ENCODE data around the gene ACP3. TPM values are rescaled to one million over a fixed set of nuclear protein-coding genes. Genes with fewer than 3 reads are reported as not detected.

The ACP3 gene
- total and polyA plus RNA-seq, 12 donors = 0.48 to 30.8 (median 7.4) TPM

- 81 to 91% (median 85%) methylated on average over 5 of the region's 5 CpGs for WGBS, 4 donors
- Histone ChIP-seq H3K27me3 (no peaks in the 10 kb centered on the region), H3K4me3 (no peak overlapping the region), H3K4me1 (replicated peaks in 1 of 2) (no peaks in the 10 kb centered on the region), H3K27ac (no peak overlapping the region), H3K9me3 (replicated peaks in 1 of 3) (peaks cover 0 to 3% (median 0%) of the 10 kb centered on the region in 3 donors), H3K36me3 (replicated peaks in 1 of 2) (no peaks in the 10 kb centered on the region)
- no peak for DNase-seq
- intact Hi-C loops (cut with DNase I) = no loop called here
- TF ChIP-seq POLR2A (IDR thresholded peaks at IDR 0.05) = no peak
Measured at GRCh38 chr3:132276228-132276906, 40.8 kb upstream of the ACP3 start.

GRCh38 chr3:132279030-132279429 is 38.2 kb upstream of the ACP3 start:
- Histone ChIP-seq H3K27me3 (no peaks in the 10 kb centered on the region), H3K9me3 (replicated peaks in 1 of 3) (no peaks in the 10 kb centered on the region), H3K4me1 (replicated peaks in 1 of 2) (no peaks in the 10 kb centered on the region), H3K27ac (no peak overlapping the region), H3K36me3 (replicated peaks in 1 of 2) (no peaks in the 10 kb centered on the region), H3K4me3 (no peak overlapping the region)
- intact Hi-C loops (cut with DNase I) = no loop called here
- DNase-seq = no peak
- TF ChIP-seq, protein P1, sequence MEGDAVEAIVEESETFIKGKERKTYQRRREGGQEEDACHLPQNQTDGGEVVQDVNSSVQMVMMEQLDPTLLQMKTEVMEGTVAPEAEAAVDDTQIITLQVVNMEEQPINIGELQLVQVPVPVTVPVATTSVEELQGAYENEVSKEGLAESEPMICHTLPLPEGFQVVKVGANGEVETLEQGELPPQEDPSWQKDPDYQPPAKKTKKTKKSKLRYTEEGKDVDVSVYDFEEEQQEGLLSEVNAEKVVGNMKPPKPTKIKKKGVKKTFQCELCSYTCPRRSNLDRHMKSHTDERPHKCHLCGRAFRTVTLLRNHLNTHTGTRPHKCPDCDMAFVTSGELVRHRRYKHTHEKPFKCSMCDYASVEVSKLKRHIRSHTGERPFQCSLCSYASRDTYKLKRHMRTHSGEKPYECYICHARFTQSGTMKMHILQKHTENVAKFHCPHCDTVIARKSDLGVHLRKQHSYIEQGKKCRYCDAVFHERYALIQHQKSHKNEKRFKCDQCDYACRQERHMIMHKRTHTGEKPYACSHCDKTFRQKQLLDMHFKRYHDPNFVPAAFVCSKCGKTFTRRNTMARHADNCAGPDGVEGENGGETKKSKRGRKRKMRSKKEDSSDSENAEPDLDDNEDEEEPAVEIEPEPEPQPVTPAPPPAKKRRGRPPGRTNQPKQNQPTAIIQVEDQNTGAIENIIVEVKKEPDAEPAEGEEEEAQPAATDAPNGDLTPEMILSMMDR (IDR thresholded peaks at IDR 0.05) = no peak
- no peak for TF ChIP-seq POLR2A (IDR thresholded peaks at IDR 0.05)
- WGBS, 4 donors = 74 to 84% (median 82%) methylated on average over 2 of the region's 2 CpGs

DNA sequence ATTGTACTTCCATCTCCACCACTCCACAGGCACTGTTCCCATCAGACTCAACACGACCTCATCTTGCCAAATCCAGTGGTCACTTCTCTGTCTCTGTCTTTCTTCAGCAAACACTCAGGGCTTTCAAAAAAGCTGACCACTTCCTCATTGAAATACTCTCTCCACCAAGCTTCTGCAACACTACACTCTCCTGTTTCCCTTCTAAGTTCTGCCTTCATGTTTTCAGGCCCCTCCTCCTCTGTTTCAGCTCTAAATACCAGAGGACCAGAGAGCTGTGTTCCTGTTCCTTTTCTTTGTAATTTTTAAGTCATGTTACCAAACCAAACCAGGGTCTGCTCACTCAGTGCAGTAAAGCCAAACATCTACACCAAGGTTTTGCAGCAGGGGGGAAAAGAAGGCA is 33.8 kb upstream of the ACP3 start:
- Histone ChIP-seq H3K27ac (peak overlapping the region in 2 of 5 donors; percentile 9 to 52), H3K9me3 (replicated peaks in 1 of 3) (no peaks in the 10 kb centered on the region), H3K4me3 (no peak overlapping the region), H3K27me3 (no peaks in the 10 kb centered on the region), H3K36me3 (replicated peaks in 1 of 2) (no peaks in the 10 kb centered on the region), H3K4me1 (replicated peaks in 1 of 2) (peaks cover 0 to 11% of the 10 kb centered on the region in 2 donors)
- intact Hi-C loops (cut with DNase I) = no loop called here
- no peak for TF ChIP-seq POLR2A (IDR thresholded peaks at IDR 0.05)
- TF ChIP-seq, protein P1 (IDR thresholded peaks at IDR 0.05) = no peak
- WGBS, 4 donors = 37 to 68% (median 55%) methylated on average over 1 of the region's 1 CpG
- peak in 2 of 7 donors; percentile 13 to 26 for DNase-seq

DNA sequence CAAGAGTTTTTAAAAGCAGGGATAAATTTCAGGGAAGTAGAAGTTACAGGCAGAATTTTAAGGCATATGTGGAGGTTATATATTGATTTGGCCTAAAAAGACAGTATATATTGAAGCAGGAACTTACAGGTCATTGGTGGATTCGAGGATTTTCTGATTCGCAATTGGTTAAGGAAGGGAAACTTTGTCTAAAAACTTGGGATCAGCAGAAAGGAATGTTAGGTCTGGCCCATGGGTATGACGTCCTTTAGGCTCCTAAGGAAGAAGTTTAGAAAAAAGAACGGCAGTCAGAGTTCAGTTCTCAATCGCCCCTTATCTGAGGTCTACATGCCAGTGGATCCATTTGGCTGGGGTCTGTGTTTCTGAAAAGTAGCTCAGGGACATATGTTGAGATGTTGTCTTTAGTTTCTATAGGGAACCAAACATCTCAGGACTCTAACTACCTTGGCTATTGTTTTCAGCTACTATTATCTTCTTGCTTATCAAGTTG is 33.2 kb upstream of the ACP3 start:
- Histone ChIP-seq H3K36me3 (replicated peaks in 1 of 2) (no peaks in the 10 kb centered on the region), H3K9me3 (replicated peaks in 1 of 3) (no peaks in the 10 kb centered on the region), H3K27me3 (no peaks in the 10 kb centered on the region), H3K4me3 (no peak overlapping the region), H3K4me1 (replicated peaks in 1 of 2) (peaks cover 0 to 11% of the 10 kb centered on the region in 2 donors), H3K27ac (peak overlapping the region in 3 of 5 donors; percentile 9 to 52 (median 14))
- DNase-seq = no peak
- intact Hi-C loops (cut with DNase I) = no loop called here
- TF ChIP-seq, protein P1 (IDR thresholded peaks at IDR 0.05) = no peak
- no peak for TF ChIP-seq POLR2A (IDR thresholded peaks at IDR 0.05)
- WGBS, 4 donors = 75 to 83% (median 80%) methylated on average over 5 of the region's 5 CpGs
